ENCODE measurements around the gene TBL1XR1. TPM values are rescaled to one million over a fixed set of nuclear protein-coding genes. Genes with fewer than 3 reads are reported as not detected.
"Not testable (repeated sequence)": the region's sequence is repeated elsewhere in the genome, so short reads cannot be mapped to it uniquely, and the experiment has no call there.

The TBL1XR1 gene
- total RNA-seq, 1 experiment from 2014 or later, result 81.0 TPM

GRCh38 chr3:177184602-177185001, 12.7 kb downstream of the TBL1XR1 start:
- H3K9ac ChIP-seq (ENCODE audit: low read length); H3K9me3 ChIP-seq (ENCODE audit: low read length); H2AFZ ChIP-seq (ENCODE audit: low read length); H3K9me2 ChIP-seq (replicated peaks; ENCODE audit: insufficient read depth, low read length); H3K27ac ChIP-seq (ENCODE audit: low read length); DNase-seq; H3K36me3 ChIP-seq (ENCODE audit: insufficient read depth, low read length); H3K4me3 ChIP-seq (ENCODE audit: low read length); H3K27me3 ChIP-seq (ENCODE audit: low read length); H3K4me2 ChIP-seq (ENCODE audit: low read depth, low read length, poor library complexity, severe bottlenecking): not testable (repeated sequence)
- Histone ChIP-seq H3K79me2 (ENCODE audit: low read length) (peaks cover 100% of the 10 kb centered on the region), H4K20me1 (ENCODE audit: insufficient read depth, low read depth, low read length) (peaks cover 39% of the 10 kb centered on the region; the same call in 1 of the 2 replicates), H3K4me1 (ENCODE audit: low read length) (peaks cover 28% of the 10 kb centered on the region)

GRCh38 chr3:177182352-177182751, 14.9 kb downstream of the TBL1XR1 start:
- no peaks in the 10 kb centered on the region for H3K36me3 ChIP-seq (ENCODE audit: insufficient read depth, low read length)
- H3K4me3 ChIP-seq (ENCODE audit: low read length), result no peak overlapping the region
- peaks cover 47% of the 10 kb centered on the region; the same call in 1 of the 2 replicates for H4K20me1 ChIP-seq (ENCODE audit: insufficient read depth, low read depth, low read length)
- H3K79me2 ChIP-seq (ENCODE audit: low read length), result peaks cover 100% of the 10 kb centered on the region
- H3K9ac ChIP-seq (ENCODE audit: low read length), result no peak overlapping the region
- H2AFZ ChIP-seq (ENCODE audit: low read length), result no peak overlapping the region
- no peak overlapping the region for H3K27ac ChIP-seq (ENCODE audit: low read length)
- peaks cover 33% of the 10 kb centered on the region for H3K4me1 ChIP-seq (ENCODE audit: low read length)
- DNase-seq, result no peak
- no peaks in the 10 kb centered on the region for H3K9me3 ChIP-seq (ENCODE audit: low read length)
- H3K27me3 ChIP-seq (ENCODE audit: low read length), result no peaks in the 10 kb centered on the region
- no peaks in the 10 kb centered on the region for H3K9me2 ChIP-seq (replicated peaks; ENCODE audit: insufficient read depth, low read length)
- no peak overlapping the region for H3K4me2 ChIP-seq (ENCODE audit: low read depth, low read length, poor library complexity, severe bottlenecking)

DNA sequence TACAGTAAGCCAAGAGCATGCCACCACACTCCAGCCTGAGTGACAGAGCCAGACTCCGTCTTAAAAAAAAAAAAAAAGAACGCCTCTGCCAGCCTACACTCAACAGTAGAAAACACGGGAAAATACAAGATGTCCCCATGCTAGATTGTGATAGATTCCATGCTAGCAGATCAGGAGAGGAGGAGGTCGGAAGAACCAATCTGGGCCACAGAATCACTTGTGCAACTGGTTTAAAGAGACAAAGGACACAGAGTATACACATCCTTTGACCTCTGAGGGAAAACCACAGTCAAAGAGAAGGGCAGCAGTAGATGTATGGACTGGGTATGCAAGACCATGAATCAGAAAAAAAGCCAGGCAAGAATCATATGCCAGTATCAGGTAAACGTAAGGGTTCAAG, 15.9 kb downstream of the TBL1XR1 start:
- peaks cover 49% of the 10 kb centered on the region; the same call in 1 of the 2 replicates for H4K20me1 ChIP-seq (ENCODE audit: insufficient read depth, low read depth, low read length)
- H3K36me3 ChIP-seq (ENCODE audit: insufficient read depth, low read length), result no peaks in the 10 kb centered on the region
- no peak overlapping the region for H3K4me2 ChIP-seq (ENCODE audit: low read depth, low read length, poor library complexity, severe bottlenecking)
- peaks cover 100% of the 10 kb centered on the region for H3K79me2 ChIP-seq (ENCODE audit: low read length)
- H3K4me1 ChIP-seq (ENCODE audit: low read length), result peaks cover 32% of the 10 kb centered on the region
- DNase-seq, result no peak
- no peaks in the 10 kb centered on the region for H3K27me3 ChIP-seq (ENCODE audit: low read length)
- H3K27ac ChIP-seq (ENCODE audit: low read length), result no peak overlapping the region
- no peak overlapping the region for H3K4me3 ChIP-seq (ENCODE audit: low read length)
- no peaks in the 10 kb centered on the region for H3K9me2 ChIP-seq (replicated peaks; ENCODE audit: insufficient read depth, low read length)
- no peaks in the 10 kb centered on the region for H3K9me3 ChIP-seq (ENCODE audit: low read length)
- no peak overlapping the region for H3K9ac ChIP-seq (ENCODE audit: low read length)
- no peak overlapping the region for H2AFZ ChIP-seq (ENCODE audit: low read length)

DNA sequence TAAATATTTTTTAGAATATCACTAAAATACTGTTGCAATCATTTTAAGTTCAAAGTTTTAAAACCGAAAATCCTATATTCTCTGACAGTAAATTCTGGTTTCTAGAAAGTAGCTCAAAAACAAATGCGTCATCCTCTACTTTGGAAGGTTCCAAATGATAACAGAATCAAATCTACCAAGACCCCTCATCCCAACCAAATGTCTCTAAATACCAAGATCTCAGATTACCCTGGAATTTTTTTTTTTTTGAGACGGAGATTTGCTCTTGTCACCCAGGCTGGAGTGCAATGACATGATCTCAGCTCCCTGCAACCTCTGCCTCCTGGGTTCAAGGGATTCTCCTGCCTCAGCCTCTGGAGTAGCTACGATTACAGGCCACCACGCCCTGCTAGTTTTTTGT, 16.8 kb downstream of the TBL1XR1 start:
- peaks cover 98% of the 10 kb centered on the region for H3K79me2 ChIP-seq (ENCODE audit: low read length)
- no peak overlapping the region for H2AFZ ChIP-seq (ENCODE audit: low read length)
- no peak overlapping the region for H3K9ac ChIP-seq (ENCODE audit: low read length)
- no peak overlapping the region for H3K4me3 ChIP-seq (ENCODE audit: low read length)
- no peak overlapping the region for H3K4me2 ChIP-seq (ENCODE audit: low read depth, low read length, poor library complexity, severe bottlenecking)
- DNase-seq, result no peak
- H3K4me1 ChIP-seq (ENCODE audit: low read length), result peaks cover 28% of the 10 kb centered on the region
- no peaks in the 10 kb centered on the region for H3K9me2 ChIP-seq (replicated peaks; ENCODE audit: insufficient read depth, low read length)
- no peaks in the 10 kb centered on the region for H3K9me3 ChIP-seq (ENCODE audit: low read length)
- no peaks in the 10 kb centered on the region for H3K27me3 ChIP-seq (ENCODE audit: low read length)
- no peaks in the 10 kb centered on the region for H3K36me3 ChIP-seq (ENCODE audit: insufficient read depth, low read length)
- no peak overlapping the region for H3K27ac ChIP-seq (ENCODE audit: low read length)
- H4K20me1 ChIP-seq (ENCODE audit: insufficient read depth, low read depth, low read length), result peaks cover 44% of the 10 kb centered on the region; the same call in 1 of the 2 replicates

DNA sequence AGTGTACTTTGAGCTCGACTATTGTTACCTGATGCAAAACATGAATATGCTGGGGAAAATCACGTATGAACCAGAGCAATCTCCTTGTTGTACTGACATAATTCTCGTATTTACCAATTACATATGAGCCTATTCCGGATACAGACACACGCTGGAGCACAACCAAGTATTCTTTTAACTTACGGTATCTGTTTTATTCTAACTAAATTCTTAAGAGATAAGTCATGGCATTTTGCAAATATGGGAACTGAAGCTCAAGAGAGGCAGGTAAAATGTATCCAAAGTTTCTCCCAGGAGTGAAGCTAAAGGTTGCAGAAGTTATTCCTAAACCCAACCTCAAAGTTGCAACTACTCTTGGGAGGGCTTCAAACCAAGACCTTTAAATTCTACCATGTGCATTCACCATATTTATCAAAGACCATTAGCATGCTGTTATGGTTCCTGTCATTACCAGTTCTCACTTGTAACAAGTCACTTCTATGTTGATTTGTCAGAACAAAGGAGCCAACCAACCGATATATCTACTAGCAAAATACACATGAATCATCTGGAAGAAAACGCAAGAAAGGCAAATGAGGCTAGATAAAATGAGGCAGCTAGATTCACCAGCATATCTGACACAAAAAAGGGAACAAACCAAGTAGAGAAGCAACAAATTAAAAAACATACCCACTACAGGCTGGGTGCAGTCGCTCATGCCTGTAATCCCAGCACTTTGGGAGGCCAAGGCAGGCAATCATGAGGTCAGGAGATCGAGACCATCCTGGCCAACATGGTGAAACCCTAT, 17.8 kb downstream of the TBL1XR1 start:
- peaks cover 38% of the 10 kb centered on the region; the same call in 1 of the 2 replicates for H4K20me1 ChIP-seq (ENCODE audit: insufficient read depth, low read depth, low read length)
- H2AFZ ChIP-seq (ENCODE audit: low read length), result no peak overlapping the region
- peaks cover 22% of the 10 kb centered on the region for H3K4me1 ChIP-seq (ENCODE audit: low read length)

GRCh38 chr3:177177749-177178221, 19.5 kb downstream of the TBL1XR1 start:
- no peaks in the 10 kb centered on the region for H3K9me2 ChIP-seq (replicated peaks; ENCODE audit: insufficient read depth, low read length)
- no peak overlapping the region for H3K9ac ChIP-seq (ENCODE audit: low read length)
- H4K20me1 ChIP-seq (ENCODE audit: insufficient read depth, low read depth, low read length), result peaks cover 32% of the 10 kb centered on the region; the same call in 1 of the 2 replicates
- no peak overlapping the region for H3K27ac ChIP-seq (ENCODE audit: low read length)
- H3K4me2 ChIP-seq (ENCODE audit: low read depth, low read length, poor library complexity, severe bottlenecking), result no peak overlapping the region
- peaks cover 97% of the 10 kb centered on the region for H3K79me2 ChIP-seq (ENCODE audit: low read length)
- no peak for DNase-seq
- H3K9me3 ChIP-seq (ENCODE audit: low read length), result no peaks in the 10 kb centered on the region
- no peak overlapping the region for H3K4me3 ChIP-seq (ENCODE audit: low read length)
- H3K27me3 ChIP-seq (ENCODE audit: low read length), result no peaks in the 10 kb centered on the region
- no peaks in the 10 kb centered on the region for H3K36me3 ChIP-seq (ENCODE audit: insufficient read depth, low read length)
- H2AFZ ChIP-seq (ENCODE audit: low read length), result no peak overlapping the region
- H3K4me1 ChIP-seq (ENCODE audit: low read length), result peaks cover 22% of the 10 kb centered on the region

More for the DNA sequence above, 17.8 kb downstream of the TBL1XR1 start:
- H3K36me3 ChIP-seq (ENCODE audit: insufficient read depth, low read length), result no peaks in the 10 kb centered on the region
- no peaks in the 10 kb centered on the region for H3K9me3 ChIP-seq (ENCODE audit: low read length)
- no peak overlapping the region for H3K4me2 ChIP-seq (ENCODE audit: low read depth, low read length, poor library complexity, severe bottlenecking)
- no peak overlapping the region for H3K9ac ChIP-seq (ENCODE audit: low read length)
- no peaks in the 10 kb centered on the region for H3K9me2 ChIP-seq (replicated peaks; ENCODE audit: insufficient read depth, low read length)
- H3K27me3 ChIP-seq (ENCODE audit: low read length), result no peaks in the 10 kb centered on the region
- H3K27ac ChIP-seq (ENCODE audit: low read length), result no peak overlapping the region
- no peak overlapping the region for H3K4me3 ChIP-seq (ENCODE audit: low read length)
- peak; percentile 54 for DNase-seq
- peaks cover 98% of the 10 kb centered on the region for H3K79me2 ChIP-seq (ENCODE audit: low read length)

DNA sequence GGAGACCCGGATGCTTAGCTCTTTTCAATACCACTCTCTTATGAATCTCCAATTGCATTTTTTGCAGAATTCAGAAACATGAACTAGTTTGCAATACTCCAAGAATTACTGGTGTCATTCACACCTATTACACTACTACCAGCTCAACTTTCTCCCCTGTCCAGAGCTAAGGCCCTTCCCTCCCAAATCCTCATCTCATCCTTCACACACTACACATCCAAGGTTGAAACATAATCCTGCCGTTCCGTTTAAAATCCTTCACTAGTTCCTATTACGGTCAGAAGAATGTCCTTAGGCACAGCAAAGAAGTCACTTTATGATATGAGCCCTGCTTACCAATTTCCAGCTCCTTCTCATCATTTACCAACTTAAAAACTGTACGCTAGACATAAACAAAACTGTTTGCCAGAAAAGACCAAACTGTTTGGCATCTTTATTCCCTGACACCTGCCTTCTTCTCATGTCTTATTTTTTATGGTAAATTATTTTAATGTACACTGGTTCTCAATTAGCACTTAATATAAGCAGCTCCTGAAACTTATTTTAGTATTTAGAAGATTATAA, 22.6 kb downstream of the TBL1XR1 start:
- Histone ChIP-seq H3K9me3 (ENCODE audit: low read length) (no peaks in the 10 kb centered on the region), H3K9me2 (replicated peaks; ENCODE audit: insufficient read depth, low read length) (no peaks in the 10 kb centered on the region), H2AFZ (ENCODE audit: low read length) (no peak overlapping the region), H3K4me1 (ENCODE audit: low read length) (peaks cover 11% of the 10 kb centered on the region), H3K9ac (ENCODE audit: low read length) (no peak overlapping the region), H3K36me3 (ENCODE audit: insufficient read depth, low read length) (no peaks in the 10 kb centered on the region), H3K27ac (ENCODE audit: low read length) (no peak overlapping the region), H3K4me3 (ENCODE audit: low read length) (no peak overlapping the region), H3K79me2 (ENCODE audit: low read length) (peaks cover 96% of the 10 kb centered on the region), H3K4me2 (ENCODE audit: low read depth, low read length, poor library complexity, severe bottlenecking) (no peak overlapping the region), H4K20me1 (ENCODE audit: insufficient read depth, low read depth, low read length) (peaks cover 26% of the 10 kb centered on the region; the same call in 1 of the 2 replicates), H3K27me3 (ENCODE audit: low read length) (no peaks in the 10 kb centered on the region)
- DNase-seq, result no peak

DNA sequence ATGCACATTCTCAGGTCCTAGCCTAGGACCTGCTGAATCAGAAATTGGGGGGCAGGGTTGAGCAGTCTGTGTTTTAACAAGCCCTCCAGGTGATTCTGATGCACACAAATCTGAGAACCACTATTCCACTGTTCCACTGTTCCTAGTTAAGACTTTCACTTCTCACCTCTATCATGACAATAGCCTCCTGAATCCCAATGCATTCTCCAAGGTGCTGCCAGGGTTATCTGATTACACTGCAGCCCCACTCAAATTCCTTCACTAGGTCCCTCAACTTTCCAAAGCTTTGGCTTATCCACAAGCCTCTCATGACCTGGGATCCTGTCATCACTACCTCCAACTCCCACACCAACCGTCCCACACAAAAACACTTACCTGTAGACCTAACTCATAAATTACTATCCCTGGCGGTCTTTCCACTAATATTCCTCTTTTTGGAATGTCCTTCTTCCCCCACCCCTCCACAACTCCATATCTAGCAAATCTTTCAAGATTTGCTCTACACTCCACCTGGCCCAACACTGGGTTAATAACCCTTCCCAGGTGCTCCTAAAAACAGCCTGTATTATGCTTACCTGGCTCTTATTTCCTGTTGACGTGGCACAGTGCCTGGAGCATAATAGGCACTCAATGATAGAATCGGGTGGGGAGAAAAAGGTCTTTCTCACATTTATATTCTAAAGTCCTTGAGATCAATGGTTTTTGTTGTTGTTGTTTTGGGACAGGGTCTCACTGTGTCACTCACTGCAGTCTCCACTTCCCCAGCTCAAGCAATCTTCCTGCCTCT, 27.2 kb downstream of the TBL1XR1 start:
- DNase-seq, result no peak
- peaks cover 99% of the 10 kb centered on the region for H3K79me2 ChIP-seq (ENCODE audit: low read length)
- no peak overlapping the region for H3K27ac ChIP-seq (ENCODE audit: low read length)
- H3K27me3 ChIP-seq (ENCODE audit: low read length), result no peaks in the 10 kb centered on the region
- peaks cover 18% of the 10 kb centered on the region for H3K4me1 ChIP-seq (ENCODE audit: low read length)
- H4K20me1 ChIP-seq (ENCODE audit: insufficient read depth, low read depth, low read length), result peaks cover 14% of the 10 kb centered on the region; the same call in 1 of the 2 replicates
- H3K9ac ChIP-seq (ENCODE audit: low read length), result no peak overlapping the region
- H2AFZ ChIP-seq (ENCODE audit: low read length), result no peak overlapping the region
- H3K4me2 ChIP-seq (ENCODE audit: low read depth, low read length, poor library complexity, severe bottlenecking), result no peak overlapping the region
- H3K9me3 ChIP-seq (ENCODE audit: low read length), result no peaks in the 10 kb centered on the region
- H3K4me3 ChIP-seq (ENCODE audit: low read length), result no peak overlapping the region
- H3K9me2 ChIP-seq (replicated peaks; ENCODE audit: insufficient read depth, low read length), result no peaks in the 10 kb centered on the region
- H3K36me3 ChIP-seq (ENCODE audit: insufficient read depth, low read length), result 0 out of 2 replicates have a peak, but pooled peaks cover 3% of the 10 kb centered on the region
